ENCODE data around the gene NMU.

Gene NMU

GRCh38 chr4:55636656-55636999 lies 530 bp upstream of the NMU start:
- no peak for TF ChIP-seq SIN3A (IDR thresholded peaks at IDR 0.05; ENCODE audit: borderline replicate concordance, insufficient read depth, low read length)
- TF ChIP-seq TAF1 (IDR thresholded peaks at IDR 0.05; ENCODE audit: borderline replicate concordance, insufficient read depth, low read length) = no peak
- TF ChIP-seq FOXP2 (optimal IDR thresholded peaks at IDR 0.05; ENCODE audit: borderline replicate concordance, extremely low read depth, extremely low read length, insufficient read depth) = no peak
- TF ChIP-seq POLR2AphosphoS5 (IDR thresholded peaks at IDR 0.05; ENCODE audit: low read depth, low read length) = no peak

- TF ChIP-seq TAF1 (IDR thresholded peaks at IDR 0.05; ENCODE audit: borderline replicate concordance, insufficient read depth, low read length) (no peak), REST (IDR thresholded peaks at IDR 0.05; ENCODE audit: insufficient read depth in 1 of 2, low read depth in 2 of 2, low read length in 2 of 2) (no peak)
Measured at GRCh38 chr4:55635282-55635681, 816 bp downstream of the NMU start.

- no peak for TF ChIP-seq FOXP2 (optimal IDR thresholded peaks at IDR 0.05; ENCODE audit: borderline replicate concordance, extremely low read depth, extremely low read length, insufficient read depth)
- TF ChIP-seq SIN3A (IDR thresholded peaks at IDR 0.05; ENCODE audit: borderline replicate concordance, insufficient read depth, low read length) = no peak
- TF ChIP-seq TAF1 (IDR thresholded peaks at IDR 0.05; ENCODE audit: borderline replicate concordance, insufficient read depth, low read length) = no peak
- no peak for TF ChIP-seq POLR2AphosphoS5 (IDR thresholded peaks at IDR 0.05; ENCODE audit: low read depth, low read length)
- TF ChIP-seq REST (IDR thresholded peaks at IDR 0.05; ENCODE audit: insufficient read depth in 1 of 2, low read depth in 2 of 2, low read length in 2 of 2) = no peak
Measured at GRCh38 chr4:55634417-55635128, 1.5 kb downstream of the NMU start.

- TF ChIP-seq POLR2AphosphoS5 (IDR thresholded peaks at IDR 0.05; ENCODE audit: low read depth, low read length) = no peak
- TF ChIP-seq REST (IDR thresholded peaks at IDR 0.05; ENCODE audit: insufficient read depth in 1 of 2, low read depth in 2 of 2, low read length in 2 of 2) = no peak
- no peak for TF ChIP-seq SIN3A (IDR thresholded peaks at IDR 0.05; ENCODE audit: borderline replicate concordance, insufficient read depth, low read length)
- no peak for TF ChIP-seq TAF1 (IDR thresholded peaks at IDR 0.05; ENCODE audit: borderline replicate concordance, insufficient read depth, low read length)
- TF ChIP-seq FOXP2 (optimal IDR thresholded peaks at IDR 0.05; ENCODE audit: borderline replicate concordance, extremely low read depth, extremely low read length, insufficient read depth) = no peak
Measured at GRCh38 chr4:55633903-55634302, 2.2 kb downstream of the NMU start.

GRCh38 chr4:55625835-55626234 lies 10.3 kb downstream of the NMU start:
- TF ChIP-seq SIN3A (IDR thresholded peaks at IDR 0.05; ENCODE audit: borderline replicate concordance, insufficient read depth, low read length) = no peak
- no peak for TF ChIP-seq REST (IDR thresholded peaks at IDR 0.05; ENCODE audit: insufficient read depth in 1 of 2, low read depth in 2 of 2, low read length in 2 of 2)
- no peak for TF ChIP-seq POLR2AphosphoS5 (IDR thresholded peaks at IDR 0.05; ENCODE audit: low read depth, low read length)
